H1 (cell line): Measurements from ENCODE around the gene CFB. TPM values are rescaled to one million over a fixed set of nuclear protein-coding genes. Genes with fewer than 3 reads are reported as not detected.

Experiments
- CTCF ChIA-PET: fragments of 300-600 bp; sonication (Branson Sonifier 250); formaldehyde crosslinking; loops from one replicate; lab custom pipeline; 2021; ENCODE audit not compliant: partially characterized antibody; lab: Charles Lee
- POLR2A ChIA-PET: fragments of 300-600 bp; sonication (Branson Sonifier 250); formaldehyde crosslinking; loops from one replicate; lab custom pipeline; 2021; ENCODE audit warnings: inconsistent platforms; ENCODE audit not compliant: partially characterized antibody; lab: Charles Lee
- DNase-seq, 2 experiments: peaks; one replicate each; pipeline versions ENCODE4 v3.0.0 to v3.0.0-alpha.2; 2010 to 2022; ENCODE audit warnings: low spot score in 2 of 2, low read depth in 1 of 2, mixed read lengths in 1 of 2
- FAIRE-seq: peaks from 2 replicates; lab custom pipeline; 2011; peaks lifted over from hg19 to GRCh38; lab: Jason Lieb, UNC
- H2AFZ ChIP-seq: 2 replicates; pipeline ENCODE4 v1.8.1; 2012; ENCODE audit warnings: low read length, inconsistent platforms
- H2AK5ac ChIP-seq: 2 replicates; pipeline ENCODE4 v1.6.1; 2013; ENCODE audit warnings: low read depth, low read length
- H2BK120ac ChIP-seq: replicated peaks from 2 replicates; pipeline ENCODE3; 2013; ENCODE audit warnings: low read depth, low read length, inconsistent platforms
- H2BK12ac ChIP-seq: 2 replicates; pipeline ENCODE4 v1.6.1; 2013; ENCODE audit warnings: low read depth, low read length
- H2BK15ac ChIP-seq: 2 replicates; pipeline ENCODE4 v1.6.1; 2013; ENCODE audit warnings: low read length
- H2BK20ac ChIP-seq: 2 replicates; pipeline ENCODE4 v1.6.1; 2013; ENCODE audit warnings: low read length
- H2BK5ac ChIP-seq: 2 replicates; pipeline ENCODE4 v1.6.1; 2013; ENCODE audit warnings: low read depth, low read length
- H3K14ac ChIP-seq: 2 replicates; pipeline ENCODE4 v1.6.1; 2013; ENCODE audit warnings: inconsistent platforms; ENCODE audit not compliant: insufficient read length
- H3K18ac ChIP-seq: 2 replicates; pipeline ENCODE4 v1.6.1; 2013; ENCODE audit warnings: low read length; ENCODE audit errors: extremely low read depth
- H3K23ac ChIP-seq: 2 replicates; pipeline ENCODE4 v1.6.1; 2013; ENCODE audit warnings: inconsistent platforms; ENCODE audit not compliant: insufficient read length
- H3K23me2 ChIP-seq: 2 replicates; pipeline ENCODE4 v1.6.1; 2013; ENCODE audit warnings: low read depth, low read length
- H3K27ac ChIP-seq: 2 replicates; pipeline ENCODE4 v1.6.1; 2011; ENCODE audit warnings: low read depth, low read length, inconsistent platforms
- H3K27me3 ChIP-seq, 4 experiments: replicated peaks in 1 of 4; 1 replicate in 1 of 4; 2 replicates in 3 of 4; pipeline versions ENCODE4 v1.6.1 to v1.8.1; 2011 to 2013; ENCODE audit warnings: low read length in 3 of 4, mild to moderate bottlenecking in 3 of 4, inconsistent platforms in 2 of 4, mixed read lengths in 2 of 4, moderate library complexity in 1 of 4; ENCODE audit not compliant: control insufficient read depth in 3 of 4, insufficient read depth in 3 of 4; ENCODE audit errors: extremely low read depth in 1 of 4
- H3K36me3 ChIP-seq, 4 experiments: 2 replicates each; pipeline versions ENCODE4 v1.6.1 to v1.8.1; 2011 to 2013; ENCODE audit warnings: mild to moderate bottlenecking in 4 of 4, low read length in 3 of 4, moderate library complexity in 2 of 4, control low read depth in 1 of 4, inconsistent platforms in 1 of 4; ENCODE audit not compliant: insufficient read depth in 4 of 4, control insufficient read depth in 2 of 4
- H3K4ac ChIP-seq: replicated peaks from 2 replicates; pipeline ENCODE3; 2013; ENCODE audit warnings: low read length, low read depth, mixed read lengths, inconsistent platforms; ENCODE audit not compliant: insufficient read length
- H3K4me1 ChIP-seq, 4 experiments: replicated peaks in 1 of 4; 1 replicate in 1 of 4; 2 replicates in 3 of 4; pipeline versions ENCODE4 v1.6.1 to v1.8.1; 2011 to 2013; ENCODE audit warnings: low read length in 3 of 4, inconsistent platforms in 2 of 4, mixed read lengths in 1 of 4; ENCODE audit not compliant: insufficient read depth in 4 of 4, control insufficient read depth in 3 of 4
- H3K4me2 ChIP-seq, 2 experiments: 2 replicates each; pipeline versions ENCODE4 v1.6.1 to v1.8.1; 2011 to 2013; ENCODE audit warnings: low read depth in 2 of 2, low read length in 2 of 2, control low read depth in 1 of 2, inconsistent platforms in 1 of 2, mild to moderate bottlenecking in 1 of 2; ENCODE audit not compliant: insufficient read depth in 1 of 2
- H3K4me3 ChIP-seq, 4 experiments: fragments of 200-600, 300-600 bp in 1 of 4; sonication (generic), shearing (Covaris generic), sonication (Bioruptor Twin) in 1 of 4; 2 replicates each; pipeline versions ENCODE4 v1.5.1 to v1.8.1; 2011 to 2016; ENCODE audit warnings: low read length in 4 of 4, low read depth in 3 of 4, control low read depth in 2 of 4, inconsistent platforms in 2 of 4, mild to moderate bottlenecking in 2 of 4, mixed read lengths in 1 of 4, moderate library complexity in 1 of 4; ENCODE audit not compliant: insufficient read depth in 2 of 4; ENCODE audit errors: extremely low read depth in 1 of 4
- H3K56ac ChIP-seq: replicated peaks from 2 replicates; pipeline ENCODE3; 2013; ENCODE audit warnings: low read depth, mild to moderate bottlenecking, mixed read lengths, low read length, inconsistent platforms; ENCODE audit not compliant: insufficient read length
- H3K79me1 ChIP-seq: 2 replicates; pipeline ENCODE4 v1.6.1; 2013; ENCODE audit warnings: low read depth, low read length, control low read depth
- H3K79me2 ChIP-seq, 2 experiments: 2 replicates each; pipeline versions ENCODE4 v1.6.1 to v1.8.1; 2012 to 2013; ENCODE audit warnings: low read length in 2 of 2, mild to moderate bottlenecking in 2 of 2, inconsistent platforms in 1 of 2; ENCODE audit not compliant: insufficient read depth in 2 of 2, control insufficient read depth in 1 of 2
- H3K9ac ChIP-seq, 4 experiments: replicated peaks in 1 of 4; 1 replicate in 1 of 4; 2 replicates in 3 of 4; pipeline versions ENCODE4 v1.6.1 to v1.8.1; 2011 to 2013; ENCODE audit warnings: low read depth in 3 of 4, low read length in 3 of 4, control low read depth in 2 of 4, mild to moderate bottlenecking in 2 of 4, moderate library complexity in 2 of 4, inconsistent platforms in 1 of 4; ENCODE audit errors: extremely low read depth in 1 of 4
- H3K9me3 ChIP-seq, 2 experiments: 2 replicates each; pipeline versions ENCODE4 v1.6.1 to v1.8.1; 2012 to 2013; ENCODE audit warnings: mild to moderate bottlenecking in 2 of 2, moderate library complexity in 2 of 2, control low read depth in 1 of 2, inconsistent platforms in 1 of 2, low read depth in 1 of 2, low read length in 1 of 2, mixed read lengths in 1 of 2; ENCODE audit not compliant: insufficient read depth in 2 of 2
- H4K20me1 ChIP-seq, 2 experiments: replicated peaks in 1 of 2; 2 replicates each; pipeline versions ENCODE3 to v1.8.1; 2011 to 2013; ENCODE audit warnings: inconsistent platforms in 2 of 2, low read length in 2 of 2, mild to moderate bottlenecking in 1 of 2; ENCODE audit not compliant: insufficient read depth in 2 of 2, control insufficient read depth in 1 of 2
- H4K5ac ChIP-seq: 2 replicates; pipeline ENCODE4 v1.6.1; 2013; ENCODE audit warnings: low read length, low read depth, mixed read lengths, inconsistent platforms; ENCODE audit not compliant: insufficient read length
- H4K8ac ChIP-seq: 2 replicates; pipeline ENCODE4 v1.8.0; 2013; ENCODE audit warnings: mild to moderate bottlenecking, moderate library complexity, low read length, inconsistent platforms; ENCODE audit not compliant: insufficient read depth; ENCODE audit errors: extremely low read depth
- H4K91ac ChIP-seq: replicated peaks from 2 replicates; pipeline ENCODE3; 2013; ENCODE audit warnings: low read length, mixed read lengths, inconsistent platforms; ENCODE audit not compliant: insufficient read length
- RAD21 ChIP-seq, 2 experiments: IDR thresholded peaks in 1 of 2; conservative IDR thresholded peaks in 1 of 2; 2 replicates each; pipeline ENCODE4 v1.6.1; 2011; ENCODE audit warnings: low read depth in 2 of 2, low read length in 2 of 2, improper control_type of control experiment in 1 of 2, inconsistent platforms in 1 of 2, mild to moderate bottlenecking in 1 of 2, moderate library complexity in 1 of 2
- SP1 ChIP-seq: IDR thresholded peaks from 2 replicates; pipeline ENCODE4 v1.6.1; 2011; ENCODE audit warnings: low read depth, low read length
- WGBS, 2 experiments: shearing (Covaris generic) in 1 of 2; methylation state at CpG; one replicate each; pipeline versions ENCODE4 v1.1.6 to v1.1.7; 2013 to 2015; ENCODE audit warnings: low lambda C conversion rate in 2 of 2, mixed read lengths in 2 of 2, inconsistent platforms in 1 of 2, low coverage in 1 of 2, missing lambda C conversion rate in 1 of 2; ENCODE audit not compliant: insufficient replicate concordance in 2 of 2, insufficient coverage in 1 of 2, insufficient read length in 1 of 2; ENCODE audit errors: extremely low coverage in 1 of 2, missing lambda C conversion rate in 1 of 2; 5-methylcytosine and 5-hydroxymethylcytosine counted together
- polyA plus RNA-seq, 7 experiments: library from polyadenylated mRNA; depleted of rRNA in 3 of 7; stranded (reverse) in 5 of 7; unstranded in 2 of 7; fragments of >200 nt in 5 of 7; fragments of 200-250 nt in 2 of 7; gene quantifications; 1 replicate in 5 of 7; 2 replicates in 1 of 7; 4 replicates in 1 of 7; pipeline versions ENCODE4 v1.2.1 to v1.2.3, GENCODE V29; 2011 to 2013; ENCODE audit warnings: missing spikeins in 2 of 7, mixed read lengths in 2 of 7
- total RNA-seq: library from RNA; stranded (reverse); fragmentation: NEBNext Ultra II Directional; extraction: Animal tissue kit (Norgen Biotek cat#: 25700); gene quantifications from 2 replicates; pipeline ENCODE4 v1.2.1, GENCODE V29; 2021
- TF ChIP-seq, protein P1 (sequence below), 3 experiments: IDR thresholded peaks; 1 replicate in 2 of 3; 2 replicates in 1 of 3; pipeline versions ENCODE4 v1.5.1 to v1.6.1; 2011; ENCODE audit warnings: low read length in 3 of 3, mild to moderate bottlenecking in 3 of 3, inconsistent platforms in 2 of 3, low read depth in 1 of 3, moderate library complexity in 1 of 3; ENCODE audit not compliant: insufficient read depth in 1 of 3; ENCODE audit errors: control extremely low read depth in 1 of 3

CFB gene
- total and polyA plus RNA-seq, 2 of the 8 experiments (the other 6 are each of a cell fraction or from before 2014, with no cell fraction given) = 0.09 TPM; not detected in 1

DNA sequence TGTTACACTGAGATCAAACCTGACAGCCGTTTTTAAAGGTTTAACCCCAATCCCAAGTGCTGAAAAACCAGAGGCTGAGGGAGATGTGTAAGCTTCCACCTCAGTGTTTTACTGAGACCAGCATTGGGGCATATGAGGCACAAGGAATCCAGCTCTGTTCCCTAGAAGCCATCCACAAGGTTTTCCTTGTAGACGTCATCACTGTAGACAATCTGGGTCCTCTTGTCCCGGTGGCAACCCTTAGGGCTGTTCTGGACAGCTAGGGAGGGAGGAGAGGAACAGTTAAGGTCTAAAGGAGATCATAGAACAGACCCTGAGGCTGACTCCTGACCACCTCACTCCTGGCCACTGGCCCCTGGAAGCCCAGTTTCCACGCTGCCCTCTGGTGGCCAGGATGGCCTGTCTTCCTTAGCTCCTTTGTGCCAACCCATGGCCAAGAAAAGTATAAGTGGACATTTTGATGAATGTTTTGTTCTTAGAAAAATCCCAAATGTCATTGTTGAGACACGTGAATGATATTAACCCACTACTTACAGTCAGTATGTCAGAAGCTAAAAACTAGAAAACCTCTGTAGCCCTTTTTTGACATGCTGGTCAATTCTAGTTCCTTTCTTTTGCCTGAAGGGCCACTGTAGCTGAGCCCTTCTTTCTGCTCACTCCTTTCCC is 6.4 kb downstream of the CFB start:
- no peak overlapping the region for H2BK12ac ChIP-seq
- H3K4me2 ChIP-seq = no peak overlapping the region
- no peak overlapping the region for H3K9ac ChIP-seq
- H4K8ac ChIP-seq = no peak overlapping the region
- WGBS, 2 experiments = 71% methylated on average over 5 of the region's 5 CpGs; no CpG with 5 or more reads in 1 of the 2 experiments
- FAIRE-seq (peak; percentile 19), DNase-seq (peak in 1 of 2 experiments; percentile 76)
- CTCF ChIA-PET = interaction anchor here (0.7 to 5.8 kb wide), 36 partner anchors 9 to 316 kb away, joined by 3 to 84 read pairs (median 5); partner anchors contain the start of genes DXO, EHMT2, FKBPL and SKIC2
- H3K27ac ChIP-seq = no peak overlapping the region
- peaks cover 18 to 51% (median 46%) of the 10 kb centered on the region in 4 experiments; a peak in 7 of 8 replicates for H3K36me3 ChIP-seq
- no peak overlapping the region for H3K4ac ChIP-seq
- no peak overlapping the region for H3K4me3 ChIP-seq
- peaks cover 0 to 3% of the 10 kb centered on the region in 2 experiments; a peak in 1 of 4 replicates for H3K79me2 ChIP-seq
- no peak for TF ChIP-seq SP1
- TF ChIP-seq RAD21 (IDR thresholded peaks at IDR 0.05 in 1 of 2, conservative IDR thresholded peaks at IDR 0.05 in 1 of 2; ENCODE audit: low read depth in 2 of 2, low read length in 2 of 2) = peak; percentile 66 to 74
- TF ChIP-seq, protein P1, sequence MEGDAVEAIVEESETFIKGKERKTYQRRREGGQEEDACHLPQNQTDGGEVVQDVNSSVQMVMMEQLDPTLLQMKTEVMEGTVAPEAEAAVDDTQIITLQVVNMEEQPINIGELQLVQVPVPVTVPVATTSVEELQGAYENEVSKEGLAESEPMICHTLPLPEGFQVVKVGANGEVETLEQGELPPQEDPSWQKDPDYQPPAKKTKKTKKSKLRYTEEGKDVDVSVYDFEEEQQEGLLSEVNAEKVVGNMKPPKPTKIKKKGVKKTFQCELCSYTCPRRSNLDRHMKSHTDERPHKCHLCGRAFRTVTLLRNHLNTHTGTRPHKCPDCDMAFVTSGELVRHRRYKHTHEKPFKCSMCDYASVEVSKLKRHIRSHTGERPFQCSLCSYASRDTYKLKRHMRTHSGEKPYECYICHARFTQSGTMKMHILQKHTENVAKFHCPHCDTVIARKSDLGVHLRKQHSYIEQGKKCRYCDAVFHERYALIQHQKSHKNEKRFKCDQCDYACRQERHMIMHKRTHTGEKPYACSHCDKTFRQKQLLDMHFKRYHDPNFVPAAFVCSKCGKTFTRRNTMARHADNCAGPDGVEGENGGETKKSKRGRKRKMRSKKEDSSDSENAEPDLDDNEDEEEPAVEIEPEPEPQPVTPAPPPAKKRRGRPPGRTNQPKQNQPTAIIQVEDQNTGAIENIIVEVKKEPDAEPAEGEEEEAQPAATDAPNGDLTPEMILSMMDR (IDR thresholded peaks at IDR 0.05; ENCODE audit: control extremely low read depth in 1 of 3, insufficient read depth in 1 of 3, low read depth in 1 of 3, low read length in 3 of 3) = peak; percentile 84 to 89 (median 88)
- no peak overlapping the region for H3K14ac ChIP-seq
- no peak overlapping the region for H2BK5ac ChIP-seq
- no peak overlapping the region for H2BK20ac ChIP-seq
- no peak overlapping the region for H3K18ac ChIP-seq
- H3K4me1 ChIP-seq = 0 out of 7 replicates have a peak, but pooled peaks cover 0 to 2% (median 0%) of the 10 kb centered on the region in 4 experiments
- POLR2A ChIA-PET = interaction anchor here (0.7 to 16.4 kb wide), 13 partner anchors 7 to 249 kb away, joined by 3 to 279 read pairs (median 4); partner anchors contain the start of genes ABHD16A, DXO, EHMT2 and HSPA1B
- no peak overlapping the region for H2AFZ ChIP-seq
- no peak overlapping the region for H2AK5ac ChIP-seq
- no peak overlapping the region for H3K56ac ChIP-seq
- H3K9me3 ChIP-seq = no peaks in the 10 kb centered on the region
- H3K23me2 ChIP-seq = no peaks in the 10 kb centered on the region
- peaks cover 0 to 2% of the 10 kb centered on the region in 2 experiments for H4K20me1 ChIP-seq
- no peak overlapping the region for H4K91ac ChIP-seq
- H2BK15ac ChIP-seq = no peak overlapping the region
- peaks cover 0 to 3% (median 1%) of the 10 kb centered on the region in 4 experiments; a peak in 2 of 7 replicates for H3K27me3 ChIP-seq
- no peak overlapping the region for H4K5ac ChIP-seq
- no peak overlapping the region for H2BK120ac ChIP-seq
- no peaks in the 10 kb centered on the region for H3K79me1 ChIP-seq
- no peak overlapping the region for H3K23ac ChIP-seq
